HG03175 (cell line): ENCODE data around the gene OR5K4.
"Not testable (repeated sequence)": the region's sequence is repeated elsewhere in the genome, so short reads cannot be mapped to it uniquely, and the experiment has no call there.

Source experiments
- ATAC-seq: cut with Tn5 transposase; IDR thresholded peaks from one replicate; pipeline ENCODE4 v1.9.1; 2021; ENCODE audit warnings: mild to moderate bottlenecking, moderate library complexity; ENCODE audit not compliant: unreplicated experiment

Gene OR5K4

DNA sequence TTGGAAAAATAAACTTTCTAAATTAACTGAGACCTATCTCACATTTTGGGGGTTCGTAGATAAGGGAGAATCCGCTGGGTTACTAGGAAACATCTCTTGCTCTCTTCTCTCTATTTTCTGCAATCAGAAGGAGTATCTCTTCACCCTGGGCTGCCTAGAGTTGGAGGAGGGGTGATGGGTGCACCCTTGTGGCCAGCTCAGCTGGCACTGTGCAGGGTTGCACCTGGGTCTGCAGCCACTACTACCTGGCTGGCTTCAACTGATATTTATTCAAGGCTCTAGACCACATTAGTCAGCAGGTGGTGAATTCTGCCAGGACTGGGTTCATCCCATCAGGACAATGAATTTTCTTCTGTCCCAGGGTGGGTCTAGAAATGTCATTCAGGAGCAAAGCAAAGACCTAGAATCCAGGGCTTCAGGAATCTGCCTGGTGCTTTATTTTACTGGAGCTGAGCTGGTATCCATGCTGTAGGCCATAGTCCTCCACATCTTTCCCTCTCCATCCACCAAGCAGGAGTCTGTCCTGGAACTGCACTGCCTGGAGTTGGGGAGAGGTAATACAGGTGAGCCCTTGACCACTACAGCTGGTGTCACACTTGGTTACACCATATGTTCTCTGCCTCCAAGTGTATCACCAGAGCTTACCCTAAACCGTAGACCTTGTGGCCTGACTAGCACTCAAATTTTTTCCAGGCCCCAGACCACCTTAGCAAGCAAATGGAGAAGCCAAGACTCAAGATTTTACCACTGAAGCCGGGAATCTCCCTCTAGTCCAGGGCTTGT lies 14.0 kb downstream of the OR5K4 start:
- ATAC-seq: no peak

DNA sequence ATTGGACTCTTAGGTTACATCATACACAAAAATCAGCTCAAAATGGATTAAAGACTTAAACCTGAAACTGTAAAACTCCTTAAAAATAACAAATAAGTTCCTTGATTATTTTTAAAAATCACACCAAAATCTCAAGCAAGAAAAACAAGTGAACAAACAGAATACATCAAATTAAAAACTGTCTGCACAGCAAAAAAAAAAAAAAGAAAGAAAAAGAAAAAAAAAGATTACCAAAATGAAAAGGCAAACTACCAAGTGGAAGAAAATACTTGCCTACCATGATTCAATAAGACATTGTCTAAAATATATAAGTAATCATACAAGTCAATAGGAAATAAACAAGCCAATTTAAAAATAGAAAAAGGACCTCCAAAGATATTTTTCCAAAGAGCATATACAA lies 17.5 kb downstream of the OR5K4 start:
- ATAC-seq: no peak

DNA sequence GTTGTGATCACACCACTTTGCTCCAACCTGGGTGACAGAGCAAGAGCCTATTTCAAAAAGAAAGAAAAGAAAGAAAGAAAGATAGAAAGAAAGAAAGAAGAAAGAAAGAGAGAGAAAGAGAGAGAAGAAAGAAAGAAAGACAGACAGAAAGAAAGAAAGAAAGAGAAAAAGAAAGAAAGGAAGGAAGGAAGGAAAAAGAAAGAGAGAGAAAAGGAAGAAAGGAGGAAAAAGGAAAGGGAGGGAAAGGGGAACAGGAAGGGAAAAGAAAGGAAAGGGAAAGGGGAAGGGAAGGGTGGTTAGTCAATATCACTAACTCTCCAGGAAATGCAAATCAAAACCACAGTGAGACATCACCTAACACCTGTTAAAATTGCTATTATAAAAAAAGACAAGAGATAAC lies 18.2 kb downstream of the OR5K4 start:
- no peak for ATAC-seq

DNA sequence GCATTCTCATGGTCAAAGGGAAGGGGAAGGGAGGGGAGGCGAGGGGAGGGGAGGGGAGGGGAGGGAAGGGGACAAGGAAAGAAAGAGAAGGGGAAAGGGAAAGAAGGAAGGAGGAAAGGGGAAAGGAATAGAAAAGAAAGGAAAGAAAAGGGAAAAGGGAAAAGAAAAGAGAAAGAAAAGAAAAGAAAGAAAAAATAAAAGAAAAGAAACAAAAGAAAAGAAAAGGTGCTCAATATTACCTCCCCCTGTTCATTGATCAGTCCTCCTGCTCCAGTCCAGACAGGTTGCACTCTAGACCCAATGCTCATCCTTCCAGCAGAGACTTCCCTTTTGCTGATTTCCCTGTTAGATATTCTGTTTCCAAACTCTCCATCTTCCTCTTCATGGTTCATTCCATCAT lies 18.8 kb downstream of the OR5K4 start:
- no peak for ATAC-seq

DNA sequence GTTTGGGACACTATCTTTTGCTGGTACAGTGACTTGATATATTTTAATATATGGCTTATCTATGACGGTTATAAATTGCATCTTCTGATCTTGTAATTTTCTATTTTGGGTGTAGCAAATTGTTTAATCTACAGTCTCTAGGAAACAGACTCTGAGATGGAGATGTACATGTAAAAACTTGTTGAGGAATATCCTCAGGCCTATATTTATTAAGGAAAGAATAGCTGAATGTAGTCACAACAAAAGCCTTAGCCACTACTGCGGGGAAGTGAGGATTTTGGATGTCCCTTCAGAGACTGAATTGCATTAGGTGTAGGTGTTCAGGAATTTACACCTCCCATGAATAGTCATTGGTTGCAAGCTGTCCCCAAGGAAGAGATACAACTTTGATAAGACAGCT lies 23.0 kb downstream of the OR5K4 start:
- no peak for ATAC-seq

DNA sequence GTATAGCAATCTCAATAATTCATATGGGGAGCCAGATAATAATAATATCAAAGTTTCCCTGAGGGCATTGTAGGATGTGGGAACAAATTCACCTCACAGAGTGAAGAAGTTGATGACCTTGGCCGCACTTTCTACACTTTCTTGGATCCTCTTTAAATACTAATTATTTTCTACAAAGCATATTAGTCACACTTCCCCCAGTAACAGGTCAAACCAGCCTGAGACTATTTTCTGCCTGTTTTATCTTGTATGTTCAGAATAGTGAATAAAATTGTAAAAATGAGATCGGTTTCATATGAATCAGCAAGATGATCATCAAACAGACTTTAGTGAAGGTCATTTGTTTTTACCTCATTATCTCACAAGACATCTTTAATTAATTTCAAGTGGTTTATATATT lies 34.5 kb downstream of the OR5K4 start:
- no peak for ATAC-seq

DNA sequence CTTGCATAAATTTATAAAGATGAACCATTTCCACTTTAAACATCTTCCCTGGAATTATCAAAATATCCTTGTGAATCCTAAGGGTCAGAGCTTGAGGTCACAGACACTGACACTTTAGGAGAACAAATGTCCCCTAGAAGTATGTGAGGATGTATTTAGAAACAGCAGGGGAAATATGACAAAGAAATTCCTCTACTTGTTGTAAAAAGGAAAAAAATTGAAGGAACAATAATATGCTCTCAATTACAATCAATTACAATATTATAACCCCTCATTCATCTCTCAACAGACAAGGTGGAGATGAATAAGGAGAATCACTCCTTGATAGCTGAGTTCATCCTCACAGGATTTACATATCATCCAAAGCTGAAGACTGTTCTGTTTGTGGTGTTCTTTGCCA lies 36.7 kb downstream of the OR5K4 start, which contains the start of gene OR5K3:
OR5K3 (plus strand) TSS at position 301 of the 400 bp plus-strand sequence; CDS start at position 301, 0 bp downstream.
- ATAC-seq: no peak

DNA sequence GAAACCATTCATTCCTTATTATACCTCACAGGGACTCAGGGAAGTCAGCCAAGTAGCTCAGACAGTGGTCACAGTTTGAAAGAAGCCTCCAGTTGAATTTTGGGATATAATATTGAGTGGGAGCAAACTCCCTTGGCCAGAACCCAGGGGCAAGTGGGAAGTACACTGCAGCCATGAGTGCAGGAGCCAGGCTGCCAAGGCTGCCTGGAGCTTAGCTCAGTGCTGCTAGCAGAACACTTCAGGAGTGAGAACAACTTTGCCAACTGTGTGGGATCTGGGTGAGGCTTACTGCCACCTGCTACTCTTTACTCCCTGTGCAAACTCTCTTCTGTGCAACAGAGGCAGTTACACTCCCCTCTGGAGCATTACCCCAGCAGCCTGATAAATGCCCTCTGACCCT lies 41.4 kb downstream of the OR5K4 start:
- ATAC-seq: no peak

DNA sequence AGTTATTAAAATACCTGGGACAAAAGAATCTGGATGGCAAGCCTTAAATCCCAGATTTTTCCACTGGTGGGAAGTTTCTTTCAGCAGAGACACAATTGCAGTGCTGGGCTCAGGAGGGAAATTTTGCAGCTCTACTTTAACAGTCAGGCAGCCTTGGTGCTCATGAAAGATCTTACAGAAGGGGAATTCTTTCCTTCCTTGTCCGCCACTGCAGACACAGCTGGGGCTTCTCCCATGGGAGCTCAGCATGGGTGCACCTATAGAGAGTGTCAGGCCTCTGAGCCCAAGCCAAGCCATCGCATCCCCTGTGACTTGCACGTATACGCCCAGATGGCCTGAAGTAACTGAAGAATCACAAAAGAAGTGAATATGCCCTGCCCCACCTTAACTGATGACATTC lies 42.8 kb downstream of the OR5K4 start:
- ATAC-seq: not testable (repeated sequence)

DNA sequence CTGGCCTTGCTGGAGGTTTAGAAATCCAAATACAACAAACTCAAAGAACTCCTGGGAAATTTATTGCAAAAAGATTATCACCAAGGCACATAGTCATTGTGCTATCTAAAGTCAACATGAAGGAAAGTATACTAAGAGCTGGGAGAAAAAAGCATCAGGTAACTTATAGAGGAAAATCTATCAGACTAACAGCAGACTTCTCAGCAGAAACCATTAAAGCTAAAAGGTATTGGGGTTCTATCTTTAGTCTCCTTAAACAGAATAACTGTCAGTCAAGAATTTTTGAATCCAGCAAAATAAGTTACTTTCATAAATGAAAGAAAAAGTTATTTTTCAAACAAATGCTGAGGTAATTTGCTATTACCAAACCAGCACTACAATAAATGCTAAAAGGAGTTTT lies 44.9 kb downstream of the OR5K4 start:
- ATAC-seq: no peak

DNA sequence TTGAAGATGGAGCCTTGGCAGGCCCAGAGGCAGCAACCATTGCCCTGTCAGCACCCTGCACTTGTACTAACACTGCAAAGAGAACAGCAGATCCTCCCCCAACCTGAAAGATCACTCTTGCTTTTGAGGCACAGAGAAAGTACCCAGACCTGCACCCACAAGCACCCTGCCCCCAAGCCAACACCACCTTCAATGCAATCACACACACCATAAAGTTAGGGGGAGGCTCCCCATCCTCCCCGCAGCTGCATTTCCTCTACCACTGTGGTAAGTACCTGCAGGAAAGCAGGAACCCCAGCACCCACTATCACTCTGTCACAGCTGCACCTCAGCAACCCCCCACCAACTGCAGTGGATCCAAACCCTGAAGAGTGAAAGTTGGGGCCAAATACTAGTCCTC lies 48.9 kb downstream of the OR5K4 start:
- no peak for ATAC-seq

DNA sequence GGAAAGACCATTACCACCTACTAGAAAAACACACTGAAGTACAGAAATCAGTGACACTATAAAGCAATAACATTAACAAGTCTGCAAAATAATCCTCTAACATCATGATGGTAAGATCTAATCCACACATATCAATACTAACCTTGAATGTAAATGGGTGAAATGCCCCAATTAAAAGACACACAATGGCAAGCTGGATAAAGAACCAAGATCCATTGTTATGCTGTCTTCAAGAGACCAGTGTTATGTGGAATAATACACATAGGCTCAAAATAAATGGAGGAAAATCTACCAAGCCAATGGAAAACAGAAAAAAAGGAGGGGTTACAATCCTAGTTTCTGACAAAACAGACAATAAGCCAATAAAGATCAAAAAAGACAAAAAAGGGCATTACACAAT lies 50.4 kb downstream of the OR5K4 start:
- ATAC-seq: no peak
